HL-60 (cell line): ENCODE results near the gene PRIMA1.

Experiments used
- CTCF ChIP-seq: IDR thresholded peaks from one replicate; pipeline ENCODE4 v1.5.1; 2011; ENCODE audit warnings: low read length, control low read depth, inconsistent platforms; ENCODE audit not compliant: insufficient read depth
- GABPA ChIP-seq: IDR thresholded peaks from 2 replicates; pipeline ENCODE4 v1.6.1; 2012; ENCODE audit warnings: low read depth
- POLR2AphosphoS5 ChIP-seq: IDR thresholded peaks from 2 replicates; pipeline ENCODE4 v1.6.1; 2012; ENCODE audit warnings: low read depth
- REST ChIP-seq: IDR thresholded peaks from 2 replicates; pipeline ENCODE4 v1.6.1; 2012; ENCODE audit warnings: low read depth; ENCODE audit not compliant: insufficient replicate concordance
- SPI1 ChIP-seq: IDR thresholded peaks from 2 replicates; pipeline ENCODE4 v1.6.1; 2012; ENCODE audit warnings: low read depth, mild to moderate bottlenecking, borderline replicate concordance

GRCh38 chr14:93682459-93682858 is 105.8 kb downstream of the PRIMA1 start:
- TF ChIP-seq CTCF = no peak
- no peak for TF ChIP-seq POLR2AphosphoS5
- TF ChIP-seq REST = no peak
- TF ChIP-seq SPI1 = no peak
- no peak for TF ChIP-seq GABPA
